Suppressor macrophage treated with lipopolysaccharide for 4 hours (primary cell): Measurements from ENCODE around the gene KCNJ10.
A peak's percentile ranks its signal among the peaks of the same experiment; 100 is the strongest.

ENCODE experiments used
- DNase-seq: peaks from one replicate; pipeline ENCODE4 v3.0.0-alpha.2; 2020

The KCNJ10 gene

DNA sequence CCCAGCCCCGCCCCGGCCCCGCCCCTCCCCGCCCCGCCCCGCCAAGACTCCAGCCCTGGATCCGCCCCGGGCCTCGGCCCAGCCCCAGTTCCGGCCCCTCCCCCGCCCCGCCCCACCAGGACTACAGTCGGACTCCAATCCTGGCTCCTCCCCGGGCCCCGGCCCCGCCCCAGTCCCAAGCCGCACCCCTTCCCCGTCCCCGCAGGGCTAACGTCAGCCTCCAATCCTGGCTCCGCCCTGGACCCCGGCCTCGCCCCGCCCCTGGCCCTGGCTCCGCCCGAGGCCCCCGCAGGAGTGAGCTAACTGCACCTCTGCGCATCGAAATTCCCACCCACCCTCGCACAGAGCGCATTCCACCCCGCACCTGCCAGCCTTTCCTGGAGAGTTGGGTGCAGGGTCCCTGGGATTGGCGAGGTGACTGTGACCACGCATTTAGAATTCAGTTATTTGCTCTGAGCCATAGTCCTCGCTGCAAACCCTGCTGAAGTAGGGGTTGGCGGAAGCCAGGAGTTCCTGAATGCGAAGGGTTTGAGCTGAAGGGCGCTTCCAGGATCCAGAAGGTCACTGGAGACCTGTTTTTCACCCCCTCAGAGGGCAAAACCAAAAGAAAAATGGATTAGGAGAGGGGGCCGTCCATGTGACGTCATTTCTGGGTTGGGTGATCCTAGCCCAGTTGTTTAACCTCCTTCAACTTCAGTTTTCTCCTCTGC, 29.0 kb upstream of the KCNJ10 start:
- peak; percentile 98 for DNase-seq

DNA sequence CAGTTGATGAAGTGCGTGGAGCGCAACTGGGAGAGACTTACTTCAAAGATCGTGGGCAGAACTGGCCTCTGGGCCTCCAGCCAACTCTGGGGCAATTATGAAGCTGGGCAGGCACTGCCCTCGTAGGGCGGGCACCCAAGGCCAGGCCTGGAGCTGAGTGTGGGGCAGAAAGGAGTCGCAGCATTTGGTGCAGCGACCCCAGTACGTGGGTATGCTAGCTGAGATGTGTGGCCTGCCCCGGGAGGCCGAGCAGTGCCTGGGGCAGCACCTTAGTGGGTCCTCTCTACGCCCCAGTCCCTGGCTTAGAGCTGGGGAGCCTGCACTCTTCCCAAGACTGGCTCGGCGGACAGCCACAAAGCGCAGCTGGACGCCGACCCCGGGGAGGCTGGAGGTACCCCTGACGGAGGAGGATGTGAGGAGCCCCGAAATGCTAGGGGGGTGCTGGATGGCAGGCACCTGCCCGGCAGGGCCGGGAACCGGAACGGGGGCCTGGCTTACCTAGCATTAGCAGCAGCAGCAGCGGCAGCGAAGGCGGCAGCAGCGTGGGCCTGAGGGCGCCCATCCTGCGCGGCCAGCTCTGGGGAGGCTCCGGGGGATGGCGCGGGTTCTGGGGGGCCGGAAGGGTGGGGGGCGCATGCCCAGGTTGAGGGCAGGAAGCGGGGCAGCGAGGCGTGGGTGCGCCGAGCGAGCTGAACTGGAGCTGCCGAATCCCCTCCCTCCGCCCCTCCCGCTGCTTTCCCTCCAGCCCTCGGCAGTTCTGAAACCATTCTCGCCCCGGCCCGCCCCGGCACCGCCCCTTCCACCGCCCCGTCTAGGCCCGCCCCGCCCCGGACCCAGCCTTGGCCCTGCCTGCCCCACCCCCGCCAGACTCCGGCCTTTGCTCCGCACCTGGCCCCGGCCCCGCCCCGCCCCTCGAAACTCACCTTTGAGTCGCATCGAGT, 28.2 kb upstream of the KCNJ10 start, which contains the start of gene IGSF8:
Gene IGSF8, minus strand, starts transcription at position 709 of the 941 bp plus-strand sequence. Its CDS starts 147 bp downstream, at position 562.
- DNase-seq = peak; percentile 90

DNA sequence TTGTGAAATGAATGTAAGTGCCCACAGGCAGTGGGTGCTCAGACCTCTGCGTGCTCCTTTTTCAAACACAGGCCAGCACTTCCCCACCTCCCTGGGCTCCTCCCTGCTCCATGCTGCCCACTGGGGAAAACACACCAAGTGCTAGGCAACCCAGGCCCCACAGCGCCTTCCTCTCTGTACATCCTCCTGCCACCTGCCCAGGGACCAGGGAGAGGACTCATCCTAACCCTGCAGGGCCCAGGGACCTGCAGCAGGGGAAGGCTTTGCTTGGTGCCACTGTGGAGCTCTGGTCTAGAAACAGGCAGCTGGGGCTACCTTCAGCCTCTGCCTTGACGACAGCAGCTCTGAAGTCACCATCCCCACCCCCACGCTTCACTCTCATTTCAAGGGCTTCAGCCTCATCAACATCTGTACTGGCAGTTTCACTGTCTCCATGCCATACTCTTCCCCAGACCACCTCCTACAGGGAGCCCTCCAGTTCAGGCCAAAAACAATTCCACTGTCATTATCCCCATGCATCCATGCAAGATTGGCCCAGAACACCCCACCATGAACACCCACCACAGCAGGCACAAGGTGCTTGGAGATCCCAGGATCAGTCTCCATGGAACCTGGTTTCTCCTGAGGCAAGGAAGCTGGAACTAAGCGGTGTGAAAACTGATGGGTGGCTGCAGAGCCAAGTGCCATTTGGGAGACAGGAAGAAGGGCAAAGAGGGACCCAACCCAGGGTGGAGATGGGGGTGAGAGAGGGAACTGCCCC, 27.4 kb upstream of the KCNJ10 start:
- no peak for DNase-seq

DNA sequence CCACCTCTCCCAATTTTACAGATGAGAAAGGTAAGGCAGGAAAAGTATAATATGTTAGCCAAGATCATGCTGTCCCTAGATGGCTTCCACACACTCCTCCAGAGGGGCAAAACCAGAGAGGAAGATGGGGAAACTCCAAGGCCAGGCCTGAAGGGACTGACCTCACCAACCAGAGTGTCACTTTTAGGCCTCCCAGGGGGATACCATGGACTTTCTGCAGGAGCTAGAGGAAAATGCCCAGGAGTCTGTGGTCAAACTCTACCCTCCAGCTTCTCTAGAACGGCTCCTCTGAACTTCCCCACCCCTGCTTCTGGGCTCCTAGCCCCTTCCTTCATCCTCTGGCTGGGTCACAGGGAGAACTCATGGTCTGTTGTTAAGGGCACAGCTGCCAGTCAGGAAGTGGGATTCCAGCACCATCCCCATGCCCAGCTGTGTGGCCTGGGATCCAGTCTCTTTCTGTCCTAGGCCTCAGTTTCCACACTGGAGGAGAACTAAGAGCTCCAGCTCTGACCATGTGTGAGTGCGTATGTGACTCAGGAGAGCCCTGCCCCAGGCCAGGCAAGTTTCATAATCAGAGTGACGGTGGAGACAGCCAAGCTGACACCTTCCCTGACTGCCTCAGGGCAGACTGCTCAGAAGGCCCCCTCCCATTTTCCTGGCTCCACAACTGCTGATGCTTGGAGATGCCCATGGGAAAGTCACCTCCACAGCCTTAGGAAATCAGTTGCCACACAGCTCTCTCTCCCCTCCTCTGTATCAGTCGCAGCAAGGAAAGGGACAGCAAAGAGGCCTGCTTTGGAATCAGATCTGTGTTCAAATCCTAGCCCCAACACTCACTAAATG, 26.5 kb upstream of the KCNJ10 start:
- peak; percentile 77 for DNase-seq

DNA sequence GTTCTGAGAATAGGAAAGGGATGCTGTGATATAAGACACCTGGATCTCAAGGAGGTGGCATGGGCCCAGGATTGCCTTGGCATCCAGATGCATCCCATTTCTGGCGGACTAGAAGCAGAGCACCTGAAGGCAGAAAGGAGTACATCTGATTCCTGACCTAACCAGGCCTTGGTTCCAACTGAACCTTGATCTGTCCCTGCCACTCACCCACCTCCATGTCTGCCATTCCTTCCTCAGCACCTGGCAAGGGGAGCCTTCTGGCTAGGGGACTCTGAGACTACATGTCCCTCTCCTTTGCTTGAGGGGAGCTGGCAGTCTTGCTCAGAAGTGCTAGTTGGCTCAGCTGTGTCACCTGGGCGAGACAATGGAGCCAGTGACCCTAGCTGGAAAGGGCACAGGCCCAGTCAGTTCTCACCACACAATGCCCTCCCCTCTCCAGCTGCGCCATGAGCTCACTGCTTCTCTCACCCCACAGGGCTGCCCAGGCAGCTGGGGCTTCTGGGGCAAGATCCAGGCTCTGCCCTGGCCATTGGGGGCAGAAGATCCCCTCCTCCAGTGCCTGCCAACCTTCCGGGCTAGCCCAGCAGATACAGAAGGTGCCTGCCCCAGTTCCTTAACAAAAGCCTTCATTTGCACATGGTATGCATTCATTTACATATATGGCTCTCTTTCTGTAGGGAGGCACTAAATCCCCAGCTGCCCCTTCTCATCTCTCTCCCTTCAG, 25.6 kb upstream of the KCNJ10 start:
- no peak for DNase-seq

DNA sequence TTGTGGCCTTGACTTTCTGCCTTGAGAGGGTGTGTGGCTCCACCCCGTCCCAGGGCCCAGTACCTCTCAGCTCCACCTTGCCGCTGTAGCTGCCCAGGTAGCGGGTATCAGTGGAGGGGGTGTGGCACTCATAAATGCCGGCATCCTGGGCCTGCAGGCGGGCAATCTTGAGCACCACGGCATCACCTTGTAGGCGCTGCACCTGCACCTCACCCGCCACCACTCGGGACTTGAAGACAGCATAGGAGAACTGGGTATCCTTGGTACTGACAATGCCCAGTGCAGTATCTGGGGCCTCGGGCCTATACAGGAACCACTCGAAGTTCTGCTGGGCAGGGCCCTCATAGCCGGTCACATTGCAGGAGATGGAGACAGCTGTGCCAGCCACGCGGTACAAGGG, 24.8 kb upstream of the KCNJ10 start:
- DNase-seq = no peak

DNA sequence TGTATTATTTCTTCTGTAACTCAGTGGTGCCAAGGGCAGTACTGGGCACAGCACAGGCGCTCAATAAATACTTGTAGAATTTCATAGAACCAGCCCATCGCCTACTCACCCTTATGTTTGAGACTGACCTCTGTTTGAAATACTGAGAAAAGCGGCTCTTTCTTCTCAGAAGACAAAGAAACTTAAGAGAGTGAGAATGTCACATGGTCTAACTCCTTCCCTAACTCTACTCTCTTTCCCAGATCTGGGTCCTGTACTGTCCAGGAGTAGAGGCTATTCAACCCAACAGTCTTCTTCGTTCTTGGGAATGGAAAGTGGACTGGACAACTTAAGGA, 24.3 kb upstream of the KCNJ10 start:
- DNase-seq = no peak

DNA sequence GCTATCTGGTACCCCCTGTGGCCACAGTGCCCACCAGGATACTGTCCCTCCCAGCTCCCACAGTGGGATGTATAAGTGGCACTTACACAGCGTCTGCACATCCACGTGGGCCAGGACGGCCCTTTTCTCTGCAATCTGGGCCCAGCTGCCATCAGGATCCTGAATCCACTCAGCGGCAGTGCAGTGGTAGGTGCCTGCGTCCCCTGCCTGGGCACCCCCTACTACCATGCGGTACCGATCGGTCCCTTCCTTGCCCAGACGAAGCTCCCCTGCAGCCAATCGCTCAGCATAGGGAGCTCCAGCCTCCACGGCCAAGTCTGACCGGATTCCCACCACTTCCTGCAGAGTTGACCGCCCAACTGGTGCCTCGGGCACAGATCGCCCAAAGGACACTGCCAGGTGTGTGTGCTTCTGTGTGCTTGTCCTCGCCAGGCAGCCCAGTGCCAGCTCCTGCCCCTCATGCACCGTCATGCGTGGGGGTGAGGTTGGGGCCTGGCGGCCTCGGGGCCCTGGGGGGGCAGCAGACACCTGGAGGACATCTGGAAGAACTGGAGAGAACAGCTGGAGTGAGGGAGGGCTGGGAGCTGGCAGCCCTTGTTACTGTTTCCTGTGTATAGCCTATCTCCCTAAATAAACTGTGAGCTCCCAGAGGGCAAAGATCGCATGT, 23.8 kb upstream of the KCNJ10 start:
- DNase-seq = no peak

DNA sequence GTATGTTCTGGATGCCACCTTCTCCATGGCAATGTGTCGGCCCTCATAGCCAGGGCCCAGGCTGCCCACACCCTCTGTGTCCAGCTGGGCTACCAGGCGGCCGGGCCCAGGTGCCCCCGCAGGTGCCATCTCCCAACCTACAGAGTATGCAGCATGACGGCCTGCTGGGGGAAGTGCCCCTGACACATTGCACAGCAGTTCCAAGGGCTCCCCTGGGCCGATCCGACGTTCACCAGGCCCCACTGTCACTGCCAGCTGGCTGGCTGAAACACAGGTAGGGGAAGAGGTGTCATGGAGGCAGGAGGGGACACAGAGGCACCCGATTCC, 23.1 kb upstream of the KCNJ10 start:
- DNase-seq = no peak

DNA sequence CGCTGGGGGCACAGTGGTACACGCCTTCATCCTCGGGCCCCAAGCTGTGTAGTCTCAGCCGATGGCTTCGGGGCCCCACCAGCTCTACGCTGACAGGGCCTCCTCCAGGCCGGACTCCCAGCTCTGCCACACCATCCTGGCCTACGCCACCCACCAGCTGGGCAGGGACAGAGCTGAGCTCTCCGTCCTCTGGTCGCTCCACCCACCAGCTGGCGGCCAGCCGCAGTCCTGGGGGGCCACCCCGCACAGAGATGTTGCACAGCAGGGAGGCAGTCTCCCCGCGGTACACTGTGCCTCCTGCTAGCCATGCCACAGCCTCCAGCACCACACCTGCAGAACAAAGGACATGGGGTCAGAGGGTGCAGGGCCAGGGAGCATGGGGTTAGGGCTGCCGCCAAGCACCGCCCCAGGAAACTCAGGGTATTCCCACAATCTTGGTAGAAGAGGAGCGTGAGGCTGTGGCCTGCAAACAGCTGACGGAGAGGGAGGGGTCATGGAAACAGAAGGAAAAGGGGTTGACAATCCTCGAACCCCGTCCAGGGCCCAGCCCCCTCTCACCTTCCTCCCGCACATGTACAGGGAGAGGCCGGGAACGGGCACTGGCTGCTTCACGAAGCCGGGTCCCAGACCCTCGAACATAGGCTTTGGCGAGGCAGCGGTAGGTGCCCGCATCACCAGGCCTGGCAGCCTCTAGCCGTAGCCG, 22.6 kb upstream of the KCNJ10 start:
- DNase-seq = no peak

DNA sequence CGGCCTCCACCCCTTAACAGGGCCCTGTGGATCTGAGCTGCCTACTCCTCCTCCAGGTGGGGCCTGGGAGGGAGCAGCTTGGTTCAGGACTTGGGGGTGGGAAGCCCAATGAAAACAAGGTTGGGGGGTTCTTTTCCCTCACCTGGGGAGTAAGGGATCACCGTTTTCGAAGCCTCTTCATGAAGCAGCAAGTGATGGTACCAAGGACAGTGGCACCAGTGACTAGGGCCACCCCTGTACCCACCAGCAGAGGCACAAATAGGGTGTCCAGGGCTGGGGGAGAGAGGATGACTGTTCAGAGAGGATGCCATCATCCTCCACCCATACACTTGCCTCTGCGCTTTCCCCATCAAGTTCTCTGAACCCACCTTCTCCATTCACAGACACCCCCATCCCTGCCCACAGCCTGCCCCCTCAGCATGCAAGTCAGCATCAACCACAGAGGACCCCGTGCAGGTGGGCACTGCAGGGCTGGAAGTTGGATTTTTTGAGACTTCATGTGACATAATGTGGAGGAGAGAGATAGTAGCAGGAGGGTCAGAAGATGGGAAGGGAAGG, 21.8 kb upstream of the KCNJ10 start:
- no peak for DNase-seq

DNA sequence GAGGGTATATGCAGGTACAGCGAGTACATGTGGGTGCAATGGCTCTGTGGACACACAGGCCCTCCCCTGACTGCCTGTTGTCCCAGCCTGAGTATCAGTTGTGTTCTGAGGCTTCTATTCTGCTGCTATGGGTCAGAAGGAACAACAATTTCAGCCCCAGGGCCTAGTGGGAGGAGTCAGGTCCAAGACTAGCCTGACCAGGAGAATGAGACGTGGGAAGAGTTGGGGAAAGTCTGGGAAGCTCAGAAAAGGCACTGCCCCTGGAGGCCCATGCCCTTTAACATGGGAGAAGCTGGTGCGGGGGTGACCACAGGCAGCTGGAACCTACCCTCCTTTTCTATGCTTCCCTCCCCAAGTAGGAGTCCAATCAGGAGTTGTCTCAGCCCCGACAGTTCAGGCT, 20.8 kb upstream of the KCNJ10 start:
- DNase-seq = no peak

DNA sequence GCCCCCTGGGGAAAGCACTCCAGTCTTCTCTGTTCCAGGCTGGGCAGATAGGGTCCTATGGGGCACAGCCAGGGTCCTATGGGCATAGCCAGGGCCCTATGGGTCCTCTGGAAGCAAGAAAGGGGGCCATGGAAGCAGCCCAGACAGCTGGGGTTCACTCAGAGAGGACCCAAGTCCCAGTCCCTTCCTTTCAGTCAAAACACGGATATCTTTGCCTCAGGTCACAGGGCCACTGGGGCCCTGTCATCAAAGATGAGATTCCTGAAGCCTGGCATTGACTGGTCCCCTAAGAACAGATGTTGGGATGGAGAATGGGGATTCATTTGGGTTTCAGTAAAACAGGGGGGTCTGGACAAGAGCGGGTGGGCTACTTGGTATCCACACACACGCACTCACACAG, 19.9 kb upstream of the KCNJ10 start:
- no peak for DNase-seq

DNA sequence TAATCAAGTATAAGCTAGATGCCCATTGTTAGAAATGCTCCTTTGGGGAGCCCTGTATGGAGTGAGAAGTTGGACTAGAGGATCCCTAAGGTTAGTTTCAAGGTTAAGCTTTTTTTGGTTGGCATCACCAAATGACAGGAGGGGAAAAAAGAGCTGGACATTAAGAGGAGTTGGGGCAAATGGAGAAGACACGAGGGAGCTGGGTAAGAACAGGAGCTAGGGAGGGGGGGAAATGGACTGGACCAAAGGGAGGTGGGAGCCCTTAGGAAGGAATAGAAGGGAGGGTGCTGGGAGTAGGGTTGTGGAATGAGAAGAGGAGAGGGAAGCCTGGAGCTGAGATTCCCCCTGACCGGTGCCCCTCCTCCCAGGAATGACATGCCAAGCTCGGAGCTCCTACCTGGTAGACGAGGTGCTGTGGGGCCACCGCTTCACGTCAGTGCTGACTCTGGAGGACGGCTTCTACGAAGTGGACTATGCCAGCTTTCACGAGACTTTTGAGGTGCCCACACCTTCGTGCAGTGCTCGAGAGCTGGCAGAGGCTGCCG, 17.2 kb upstream of the KCNJ10 start:
- DNase-seq = no peak

DNA sequence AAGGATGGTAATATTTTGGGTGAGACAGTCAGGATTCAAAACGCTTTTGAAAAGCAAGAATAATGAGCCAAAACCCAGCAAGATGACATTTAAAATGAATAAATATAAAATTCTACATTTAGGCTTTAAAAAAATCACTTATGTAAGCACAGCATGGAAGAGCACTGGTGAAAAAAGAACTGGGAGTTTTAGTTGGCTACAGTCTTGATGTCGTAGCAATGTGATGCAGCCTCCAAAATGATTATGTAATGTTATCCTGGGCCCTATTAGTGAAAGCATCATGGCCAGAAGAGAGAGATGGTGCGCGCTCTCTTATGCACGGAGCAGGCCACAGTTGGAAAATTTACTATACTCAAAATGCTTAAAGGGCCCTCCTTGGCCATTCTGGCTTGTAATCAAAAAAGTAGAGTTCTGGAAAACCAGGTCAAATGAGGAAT, 16.5 kb upstream of the KCNJ10 start:
- no peak for DNase-seq

DNA sequence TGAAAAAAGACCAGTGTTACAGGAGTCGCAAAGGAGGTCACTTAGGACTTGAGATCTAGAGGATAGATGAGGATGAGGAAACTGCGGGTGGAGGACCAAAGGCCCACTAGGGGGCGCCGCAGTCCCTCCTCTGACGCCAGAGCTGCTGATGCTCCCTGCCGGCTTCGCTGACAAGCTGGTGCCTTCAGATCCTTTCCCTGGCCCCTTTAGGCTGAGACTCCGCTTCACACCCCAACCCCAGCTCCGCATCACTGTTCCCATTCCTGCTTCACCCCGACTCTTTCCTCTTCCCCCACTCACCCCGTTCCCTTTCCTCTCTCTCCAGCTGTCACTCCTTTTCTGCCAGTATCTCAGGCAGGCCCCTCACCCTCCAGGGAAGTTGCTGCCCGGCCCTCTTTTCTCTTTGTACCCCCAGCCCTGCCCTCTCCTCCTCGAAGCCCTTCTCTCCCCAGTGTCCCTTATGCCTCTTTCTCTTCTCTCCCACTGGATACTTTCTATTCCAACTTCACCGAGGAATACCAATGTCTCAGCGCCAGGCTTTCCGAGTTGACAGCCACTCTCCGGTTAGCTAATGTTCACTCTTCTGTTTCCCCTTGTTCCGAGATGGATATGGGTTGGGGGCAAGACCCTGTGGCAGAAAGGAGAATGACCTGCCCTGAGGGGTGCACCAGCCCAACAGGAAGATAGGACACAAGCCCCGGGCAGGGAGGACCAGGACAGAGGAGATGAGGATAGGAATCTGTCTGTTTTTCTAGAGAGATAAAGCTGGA, 15.9 kb upstream of the KCNJ10 start:
- DNase-seq = peak; percentile 91

DNA sequence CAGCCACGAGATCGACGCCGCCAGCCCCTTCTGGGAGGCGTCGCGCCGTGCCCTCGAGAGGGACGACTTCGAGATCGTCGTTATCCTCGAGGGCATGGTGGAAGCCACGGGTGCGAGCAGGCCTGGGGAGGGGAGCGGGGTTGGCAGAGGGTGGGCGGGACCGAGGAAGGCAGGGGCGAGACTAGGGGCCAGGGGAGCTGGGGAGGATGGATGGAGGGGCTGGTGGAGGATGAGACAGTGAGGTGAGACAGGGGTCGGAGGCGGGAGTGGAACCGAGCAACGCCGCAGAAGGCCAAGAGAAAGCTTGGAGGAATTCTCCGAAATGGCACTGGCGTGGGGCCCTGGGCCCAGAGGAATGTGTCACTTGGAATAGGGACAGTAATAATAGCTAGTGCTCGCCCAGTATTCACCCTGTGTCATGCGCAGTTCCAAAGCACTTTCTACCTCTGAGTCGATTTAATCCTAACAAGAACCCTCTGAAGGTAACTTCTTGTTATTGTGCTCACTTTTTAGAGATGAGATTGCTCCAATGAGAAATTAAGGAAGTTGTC, 14.9 kb upstream of the KCNJ10 start:
- no peak for DNase-seq

DNA sequence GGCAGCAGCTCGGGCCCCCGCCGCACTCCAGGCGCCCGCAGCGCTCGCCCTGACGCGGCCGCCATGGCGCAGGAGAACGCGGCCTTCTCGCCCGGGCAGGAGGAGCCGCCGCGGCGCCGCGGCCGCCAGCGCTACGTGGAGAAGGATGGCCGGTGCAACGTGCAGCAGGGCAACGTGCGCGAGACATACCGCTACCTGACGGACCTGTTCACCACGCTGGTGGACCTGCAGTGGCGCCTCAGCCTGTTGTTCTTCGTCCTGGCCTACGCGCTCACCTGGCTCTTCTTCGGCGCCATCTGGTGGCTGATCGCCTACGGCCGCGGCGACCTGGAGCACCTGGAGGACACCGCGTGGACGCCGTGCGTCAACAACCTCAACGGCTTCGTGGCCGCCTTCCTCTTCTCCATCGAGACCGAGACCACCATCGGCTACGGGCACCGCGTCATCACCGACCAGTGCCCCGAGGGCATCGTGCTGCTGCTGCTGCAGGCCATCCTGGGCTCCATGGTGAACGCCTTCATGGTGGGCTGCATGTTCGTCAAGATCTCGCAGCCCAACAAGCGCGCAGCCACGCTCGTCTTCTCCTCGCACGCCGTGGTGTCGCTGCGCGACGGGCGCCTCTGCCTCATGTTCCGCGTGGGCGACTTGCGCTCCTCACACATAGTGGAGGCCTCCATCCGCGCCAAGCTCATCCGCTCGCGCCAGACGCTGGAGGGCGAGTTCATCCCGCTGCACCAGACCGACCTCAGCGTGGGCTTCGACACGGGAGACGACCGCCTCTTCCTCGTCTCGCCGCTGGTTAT, 14.2 kb upstream of the KCNJ10 start:
- no peak for DNase-seq
